ENCODE results near the gene PLA2G15. TPM values are rescaled to one million over a fixed set of nuclear protein-coding genes. Genes with fewer than 3 reads are reported as not detected.

The PLA2G15 gene
- total and polyA plus RNA-seq, 2 of the 13 experiments (the other 11 are each of a cell fraction or from before 2014, with no cell fraction given): 14.4 to 23.7 TPM

GRCh38 chr16:68234188-68235107 is 10.7 kb upstream of the PLA2G15 start (continued):
- TF ChIP-seq ZBTB46 (CRISPR knock-in tag; IDR thresholded peaks at IDR 0.05; ENCODE audit: borderline replicate concordance) (no peak), KDM2A (CRISPR knock-in tag; IDR thresholded peaks at IDR 0.05; ENCODE audit: borderline replicate concordance, low read depth) (peak; percentile 58; the same call in 1 of the 2 replicates), HIC2 (CRISPR knock-in tag; IDR thresholded peaks at IDR 0.05; ENCODE audit: low read depth) (peak; percentile 99), ZSCAN25 (CRISPR knock-in tag; IDR thresholded peaks at IDR 0.05) (no peak; the same call in 1 of the 2 replicates), SMARCE1 (IDR thresholded peaks at IDR 0.05; ENCODE audit: borderline replicate concordance) (no peak), ZSCAN31 (CRISPR knock-in tag; IDR thresholded peaks at IDR 0.05; ENCODE audit: low read depth) (peak; percentile 43; the same call in 1 of the 2 replicates), ZXDC (CRISPR knock-in tag; IDR thresholded peaks at IDR 0.05) (no peak), ZNF569 (CRISPR knock-in tag; IDR thresholded peaks at IDR 0.05; ENCODE audit: borderline replicate concordance) (no peak), ATF4 (CRISPR knock-in tag; IDR thresholded peaks at IDR 0.05) (no peak), ZNF260 (CRISPR knock-in tag; IDR thresholded peaks at IDR 0.05; ENCODE audit: borderline replicate concordance, low read depth) (no peak), NCOR1 (IDR thresholded peaks at IDR 0.05; ENCODE audit: borderline replicate concordance, low read length) (peak; percentile 87), LCORL (IDR thresholded peaks at IDR 0.05) (no peak), LCORL (CRISPR knock-in tag; IDR thresholded peaks at IDR 0.05) (peak; percentile 60; the same call in 1 of the 2 replicates), ZNF205 (CRISPR knock-in tag; IDR thresholded peaks at IDR 0.05) (no peak; the same call in 1 of the 2 replicates), ZNF780A (CRISPR knock-in tag; IDR thresholded peaks at IDR 0.05) (peak; percentile 22; the same call in 1 of the 2 replicates), NAIF1 (CRISPR knock-in tag; IDR thresholded peaks at IDR 0.05; ENCODE audit: borderline replicate concordance) (no peak)

All from HepG2 (cell line).